HG02798 (cell line): Measurements from ENCODE around the gene TRPC4AP.

Source experiments
- ATAC-seq: cut with Tn5 transposase; IDR thresholded peaks from one replicate; pipeline ENCODE4 v1.9.1; 2021; ENCODE audit warnings: mild to moderate bottlenecking; ENCODE audit not compliant: unreplicated experiment, poor library complexity

TRPC4AP gene

GRCh38 chr20:35004051-35004725 is 88.4 kb downstream of the TRPC4AP start:
- ATAC-seq, result no peak

- ATAC-seq, result no peak
Measured at GRCh38 chr20:35003211-35004031, 89.2 kb downstream of the TRPC4AP start.

- ATAC-seq, result no peak
Measured at GRCh38 chr20:35002426-35003210, 90.0 kb downstream of the TRPC4AP start.

- no peak for ATAC-seq
Measured at GRCh38 chr20:35001596-35002362, 90.8 kb downstream of the TRPC4AP start.

GRCh38 chr20:35000922-35001595 is 91.5 kb downstream of the TRPC4AP start:
- ATAC-seq, result no peak

- ATAC-seq, result no peak
Measured at GRCh38 chr20:35000311-35000921, 92.2 kb downstream of the TRPC4AP start.

- no peak for ATAC-seq
Measured at GRCh38 chr20:34999782-35000181, 92.8 kb downstream of the TRPC4AP start.

GRCh38 chr20:34999021-34999451 is 93.6 kb downstream of the TRPC4AP start:
- ATAC-seq, result no peak

GRCh38 chr20:34998331-34998950 is 94.2 kb downstream of the TRPC4AP start:
- ATAC-seq, result no peak

GRCh38 chr20:34997774-34998173 is 94.8 kb downstream of the TRPC4AP start:
- ATAC-seq, result no peak

GRCh38 chr20:34997131-34997561 is 95.5 kb downstream of the TRPC4AP start:
- ATAC-seq, result no peak

- ATAC-seq, result no peak
Measured at GRCh38 chr20:34996243-34997028, 96.2 kb downstream of the TRPC4AP start.

GRCh38 chr20:34995696-34996095 is 96.9 kb downstream of the TRPC4AP start:
- no peak for ATAC-seq

GRCh38 chr20:34995192-34995591 is 97.4 kb downstream of the TRPC4AP start:
- no peak for ATAC-seq

GRCh38 chr20:34994509-34995131 is 98.0 kb downstream of the TRPC4AP start:
- no peak for ATAC-seq

GRCh38 chr20:34993941-34994508 is 98.6 kb downstream of the TRPC4AP start:
- ATAC-seq, result no peak

- no peak for ATAC-seq
Measured at GRCh38 chr20:34992751-34993417, 99.7 kb downstream of the TRPC4AP start.
